H1 (cell line): ENCODE results near the gene MTF2. TPM values are rescaled to one million over a fixed set of nuclear protein-coding genes. Genes with fewer than 3 reads are reported as not detected.

Experiments used
- CTCF ChIA-PET: fragments of 300-600 bp; sonication (Branson Sonifier 250); formaldehyde crosslinking; loops from one replicate; lab custom pipeline; 2021; ENCODE audit not compliant: partially characterized antibody; lab: Charles Lee
- POLR2A ChIA-PET: fragments of 300-600 bp; sonication (Branson Sonifier 250); formaldehyde crosslinking; loops from one replicate; lab custom pipeline; 2021; ENCODE audit warnings: inconsistent platforms; ENCODE audit not compliant: partially characterized antibody; lab: Charles Lee
- DNase-seq, 2 experiments: peaks; one replicate each; pipeline versions ENCODE4 v3.0.0 to v3.0.0-alpha.2; 2010 to 2022; ENCODE audit warnings: low spot score in 2 of 2, low read depth in 1 of 2, mixed read lengths in 1 of 2
- FAIRE-seq: peaks from 2 replicates; lab custom pipeline; 2011; peaks lifted over from hg19 to GRCh38; lab: Jason Lieb, UNC
- H2AFZ ChIP-seq: 2 replicates; pipeline ENCODE4 v1.8.1; 2012; ENCODE audit warnings: low read length, inconsistent platforms
- H2AK5ac ChIP-seq: 2 replicates; pipeline ENCODE4 v1.6.1; 2013; ENCODE audit warnings: low read depth, low read length
- H2BK120ac ChIP-seq: replicated peaks from 2 replicates; pipeline ENCODE3; 2013; ENCODE audit warnings: low read depth, low read length, inconsistent platforms
- H2BK12ac ChIP-seq: 2 replicates; pipeline ENCODE4 v1.6.1; 2013; ENCODE audit warnings: low read depth, low read length
- H2BK15ac ChIP-seq: 2 replicates; pipeline ENCODE4 v1.6.1; 2013; ENCODE audit warnings: low read length
- H2BK20ac ChIP-seq: 2 replicates; pipeline ENCODE4 v1.6.1; 2013; ENCODE audit warnings: low read length
- H2BK5ac ChIP-seq: 2 replicates; pipeline ENCODE4 v1.6.1; 2013; ENCODE audit warnings: low read depth, low read length
- H3K14ac ChIP-seq: 2 replicates; pipeline ENCODE4 v1.6.1; 2013; ENCODE audit warnings: inconsistent platforms; ENCODE audit not compliant: insufficient read length
- H3K18ac ChIP-seq: 2 replicates; pipeline ENCODE4 v1.6.1; 2013; ENCODE audit warnings: low read length; ENCODE audit errors: extremely low read depth
- H3K23ac ChIP-seq: 2 replicates; pipeline ENCODE4 v1.6.1; 2013; ENCODE audit warnings: inconsistent platforms; ENCODE audit not compliant: insufficient read length
- H3K23me2 ChIP-seq: 2 replicates; pipeline ENCODE4 v1.6.1; 2013; ENCODE audit warnings: low read depth, low read length
- H3K27ac ChIP-seq: 2 replicates; pipeline ENCODE4 v1.6.1; 2011; ENCODE audit warnings: low read depth, low read length, inconsistent platforms
- H3K27me3 ChIP-seq, 4 experiments: replicated peaks in 1 of 4; 1 replicate in 1 of 4; 2 replicates in 3 of 4; pipeline versions ENCODE4 v1.6.1 to v1.8.1; 2011 to 2013; ENCODE audit warnings: low read length in 3 of 4, mild to moderate bottlenecking in 3 of 4, inconsistent platforms in 2 of 4, mixed read lengths in 2 of 4, moderate library complexity in 1 of 4; ENCODE audit not compliant: control insufficient read depth in 3 of 4, insufficient read depth in 3 of 4; ENCODE audit errors: extremely low read depth in 1 of 4
- H3K36me3 ChIP-seq, 4 experiments: 2 replicates each; pipeline versions ENCODE4 v1.6.1 to v1.8.1; 2011 to 2013; ENCODE audit warnings: mild to moderate bottlenecking in 4 of 4, low read length in 3 of 4, moderate library complexity in 2 of 4, control low read depth in 1 of 4, inconsistent platforms in 1 of 4; ENCODE audit not compliant: insufficient read depth in 4 of 4, control insufficient read depth in 2 of 4
- H3K4ac ChIP-seq: replicated peaks from 2 replicates; pipeline ENCODE3; 2013; ENCODE audit warnings: low read length, low read depth, mixed read lengths, inconsistent platforms; ENCODE audit not compliant: insufficient read length
- H3K4me1 ChIP-seq, 4 experiments: replicated peaks in 1 of 4; 1 replicate in 1 of 4; 2 replicates in 3 of 4; pipeline versions ENCODE4 v1.6.1 to v1.8.1; 2011 to 2013; ENCODE audit warnings: low read length in 3 of 4, inconsistent platforms in 2 of 4, mixed read lengths in 1 of 4; ENCODE audit not compliant: insufficient read depth in 4 of 4, control insufficient read depth in 3 of 4
- H3K4me2 ChIP-seq, 2 experiments: 2 replicates each; pipeline versions ENCODE4 v1.6.1 to v1.8.1; 2011 to 2013; ENCODE audit warnings: low read depth in 2 of 2, low read length in 2 of 2, control low read depth in 1 of 2, inconsistent platforms in 1 of 2, mild to moderate bottlenecking in 1 of 2; ENCODE audit not compliant: insufficient read depth in 1 of 2
- H3K4me3 ChIP-seq, 4 experiments: fragments of 200-600, 300-600 bp in 1 of 4; sonication (generic), shearing (Covaris generic), sonication (Bioruptor Twin) in 1 of 4; 2 replicates each; pipeline versions ENCODE4 v1.5.1 to v1.8.1; 2011 to 2016; ENCODE audit warnings: low read length in 4 of 4, low read depth in 3 of 4, control low read depth in 2 of 4, inconsistent platforms in 2 of 4, mild to moderate bottlenecking in 2 of 4, mixed read lengths in 1 of 4, moderate library complexity in 1 of 4; ENCODE audit not compliant: insufficient read depth in 2 of 4; ENCODE audit errors: extremely low read depth in 1 of 4
- H3K56ac ChIP-seq: replicated peaks from 2 replicates; pipeline ENCODE3; 2013; ENCODE audit warnings: low read depth, mild to moderate bottlenecking, mixed read lengths, low read length, inconsistent platforms; ENCODE audit not compliant: insufficient read length
- H3K79me1 ChIP-seq: 2 replicates; pipeline ENCODE4 v1.6.1; 2013; ENCODE audit warnings: low read depth, low read length, control low read depth
- H3K79me2 ChIP-seq, 2 experiments: 2 replicates each; pipeline versions ENCODE4 v1.6.1 to v1.8.1; 2012 to 2013; ENCODE audit warnings: low read length in 2 of 2, mild to moderate bottlenecking in 2 of 2, inconsistent platforms in 1 of 2; ENCODE audit not compliant: insufficient read depth in 2 of 2, control insufficient read depth in 1 of 2
- H3K9ac ChIP-seq, 4 experiments: replicated peaks in 1 of 4; 1 replicate in 1 of 4; 2 replicates in 3 of 4; pipeline versions ENCODE4 v1.6.1 to v1.8.1; 2011 to 2013; ENCODE audit warnings: low read depth in 3 of 4, low read length in 3 of 4, control low read depth in 2 of 4, mild to moderate bottlenecking in 2 of 4, moderate library complexity in 2 of 4, inconsistent platforms in 1 of 4; ENCODE audit errors: extremely low read depth in 1 of 4
- H3K9me3 ChIP-seq, 2 experiments: 2 replicates each; pipeline versions ENCODE4 v1.6.1 to v1.8.1; 2012 to 2013; ENCODE audit warnings: mild to moderate bottlenecking in 2 of 2, moderate library complexity in 2 of 2, control low read depth in 1 of 2, inconsistent platforms in 1 of 2, low read depth in 1 of 2, low read length in 1 of 2, mixed read lengths in 1 of 2; ENCODE audit not compliant: insufficient read depth in 2 of 2
- H4K20me1 ChIP-seq, 2 experiments: replicated peaks in 1 of 2; 2 replicates each; pipeline versions ENCODE3 to v1.8.1; 2011 to 2013; ENCODE audit warnings: inconsistent platforms in 2 of 2, low read length in 2 of 2, mild to moderate bottlenecking in 1 of 2; ENCODE audit not compliant: insufficient read depth in 2 of 2, control insufficient read depth in 1 of 2
- H4K5ac ChIP-seq: 2 replicates; pipeline ENCODE4 v1.6.1; 2013; ENCODE audit warnings: low read length, low read depth, mixed read lengths, inconsistent platforms; ENCODE audit not compliant: insufficient read length
- H4K8ac ChIP-seq: 2 replicates; pipeline ENCODE4 v1.8.0; 2013; ENCODE audit warnings: mild to moderate bottlenecking, moderate library complexity, low read length, inconsistent platforms; ENCODE audit not compliant: insufficient read depth; ENCODE audit errors: extremely low read depth
- H4K91ac ChIP-seq: replicated peaks from 2 replicates; pipeline ENCODE3; 2013; ENCODE audit warnings: low read length, mixed read lengths, inconsistent platforms; ENCODE audit not compliant: insufficient read length
- CBX5 ChIP-seq: fragments of 300-800, 300-1000 bp; sonication (generic); IDR thresholded peaks from 2 replicates; pipeline ENCODE4 v1.7.1; 2016; ENCODE audit warnings: antibody characterized with exemption, low read length, low read depth
- EGR1 ChIP-seq: IDR thresholded peaks from 2 replicates; pipeline ENCODE4 v1.6.1; 2011; ENCODE audit warnings: low read depth, low read length, borderline replicate concordance
- EP300 ChIP-seq, 2 experiments: IDR thresholded peaks; 1 replicate in 1 of 2; 2 replicates in 1 of 2; pipeline ENCODE4 v1.6.1; 2011 to 2012; ENCODE audit warnings: low read depth in 2 of 2, low read length in 2 of 2, mild to moderate bottlenecking in 2 of 2, borderline replicate concordance in 1 of 2, inconsistent platforms in 1 of 2, moderate library complexity in 1 of 2
- GABPA ChIP-seq: IDR thresholded peaks from 2 replicates; pipeline ENCODE4 v1.6.1; 2011; ENCODE audit warnings: mild to moderate bottlenecking, low read length, moderate library complexity, borderline replicate concordance; ENCODE audit not compliant: insufficient read depth
- NRF1 ChIP-seq: IDR thresholded peaks from 2 replicates; pipeline ENCODE4 v1.6.1; 2011; ENCODE audit warnings: mild to moderate bottlenecking, low read depth, low read length, improper control_type of control experiment
- POLR2AphosphoS5 ChIP-seq: IDR thresholded peaks from 2 replicates; pipeline ENCODE4 v1.6.1; 2011; ENCODE audit warnings: low read depth, low read length
- SAP30 ChIP-seq: fragments of 300-600 bp; sonication (generic); IDR thresholded peaks from 2 replicates; pipeline ENCODE4 v1.7.1; 2012; ENCODE audit warnings: low read length, moderate library complexity, mild to moderate bottlenecking, inconsistent platforms; ENCODE audit not compliant: insufficient read depth, insufficient replicate concordance
- SIRT6 ChIP-seq: IDR thresholded peaks from one replicate; pipeline ENCODE4 v1.7.1; 2012; ENCODE audit warnings: low read length, inconsistent platforms
- SP1 ChIP-seq: IDR thresholded peaks from 2 replicates; pipeline ENCODE4 v1.6.1; 2011; ENCODE audit warnings: low read depth, low read length
- SUZ12 ChIP-seq: fragments of 200-600 bp; sonication (generic); IDR thresholded peaks from 2 replicates; pipeline ENCODE4 v1.6.1; 2012; ENCODE audit warnings: mild to moderate bottlenecking, inconsistent platforms, low read length, moderate library complexity, mixed read lengths
- TAF1 ChIP-seq: IDR thresholded peaks from 2 replicates; pipeline ENCODE4 v1.6.1; 2011; ENCODE audit warnings: mild to moderate bottlenecking, low read depth, low read length
- TBP ChIP-seq: IDR thresholded peaks from 2 replicates; pipeline ENCODE4 v1.6.1; 2011; ENCODE audit warnings: low read depth, low read length, improper control_type of control experiment
- WGBS, 2 experiments: shearing (Covaris generic) in 1 of 2; methylation state at CpG; one replicate each; pipeline versions ENCODE4 v1.1.6 to v1.1.7; 2013 to 2015; ENCODE audit warnings: low lambda C conversion rate in 2 of 2, mixed read lengths in 2 of 2, inconsistent platforms in 1 of 2, low coverage in 1 of 2, missing lambda C conversion rate in 1 of 2; ENCODE audit not compliant: insufficient replicate concordance in 2 of 2, insufficient coverage in 1 of 2, insufficient read length in 1 of 2; ENCODE audit errors: extremely low coverage in 1 of 2, missing lambda C conversion rate in 1 of 2; 5-methylcytosine and 5-hydroxymethylcytosine counted together
- polyA plus RNA-seq, 7 experiments: library from polyadenylated mRNA; depleted of rRNA in 3 of 7; stranded (reverse) in 5 of 7; unstranded in 2 of 7; fragments of >200 nt in 5 of 7; fragments of 200-250 nt in 2 of 7; gene quantifications; 1 replicate in 5 of 7; 2 replicates in 1 of 7; 4 replicates in 1 of 7; pipeline versions ENCODE4 v1.2.1 to v1.2.3, GENCODE V29; 2011 to 2013; ENCODE audit warnings: missing spikeins in 2 of 7, mixed read lengths in 2 of 7
- total RNA-seq: library from RNA; stranded (reverse); fragmentation: NEBNext Ultra II Directional; extraction: Animal tissue kit (Norgen Biotek cat#: 25700); gene quantifications from 2 replicates; pipeline ENCODE4 v1.2.1, GENCODE V29; 2021
- TF ChIP-seq, protein P1 (sequence below): IDR thresholded peaks from 2 replicates; pipeline ENCODE4 v1.6.1; 2011; ENCODE audit warnings: low read length, improper control_type of control experiment

Gene MTF2
- total and polyA plus RNA-seq, 2 of the 8 experiments (the other 6 are each of a cell fraction or from before 2014, with no cell fraction given) = 72.1 to 102 TPM

DNA sequence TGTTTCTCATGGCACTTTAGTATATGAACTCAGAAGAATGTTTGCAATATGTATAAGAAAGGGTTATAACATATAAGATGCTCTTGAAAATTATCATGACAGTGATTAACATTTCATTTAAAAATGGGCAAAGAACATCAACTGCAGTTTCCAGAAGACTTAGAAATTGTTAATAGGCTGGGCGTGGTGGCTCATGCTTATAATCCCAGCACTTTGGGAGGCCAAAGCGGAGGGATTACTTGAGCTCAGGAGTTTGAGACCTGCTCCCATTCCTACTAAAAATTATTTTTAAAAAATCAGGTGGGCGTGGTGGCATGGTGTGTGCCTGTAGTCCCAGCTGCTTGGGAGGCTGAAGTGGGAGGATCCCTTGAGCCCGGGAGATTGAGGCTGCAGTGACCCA is 23.1 kb downstream of the MTF2 start:
- H3K9ac ChIP-seq = no peak overlapping the region
- peaks cover 36 to 99% of the 10 kb centered on the region in 2 experiments for H3K79me2 ChIP-seq
- no peak overlapping the region for H2BK15ac ChIP-seq
- H2BK20ac ChIP-seq = no peak overlapping the region
- H3K36me3 ChIP-seq = peaks cover 0 to 17% (median 1%) of the 10 kb centered on the region in 4 experiments; a peak in 2 of 8 replicates
- H3K9me3 ChIP-seq = no peaks in the 10 kb centered on the region
- no peak overlapping the region for H4K8ac ChIP-seq
- H2AK5ac ChIP-seq = no peak overlapping the region
- POLR2A ChIA-PET = interaction anchor here (0.6 to 1.3 kb wide), 4 partner anchors 8 to 88 kb away, joined by 3 to 5 read pairs (median 3); no protein-coding TSS in a partner anchor
- H3K79me1 ChIP-seq = no peaks in the 10 kb centered on the region; the same call in 1 of the 2 replicates
- H4K20me1 ChIP-seq = peaks cover 24 to 32% of the 10 kb centered on the region in 2 experiments
- no peak overlapping the region for H4K5ac ChIP-seq
- no peak for DNase-seq
- H3K14ac ChIP-seq = no peak overlapping the region
- peaks cover 0 to 9% (median 6%) of the 10 kb centered on the region in 4 experiments; a peak in 4 of 7 replicates for H3K4me1 ChIP-seq
- WGBS, 2 experiments = 90% methylated on average over 4 of the region's 4 CpGs; no CpG with 5 or more reads in 1 of the 2 experiments
- FAIRE-seq = no peak
- H3K23ac ChIP-seq = no peak overlapping the region
- H2BK12ac ChIP-seq = no peak overlapping the region
- no peak overlapping the region for H4K91ac ChIP-seq
- H3K4ac ChIP-seq = no peak overlapping the region
- TF ChIP-seq EGR1 = no peak
- TF ChIP-seq EP300 (IDR thresholded peaks at IDR 0.05; ENCODE audit: borderline replicate concordance in 1 of 2, low read depth in 2 of 2, low read length in 2 of 2) = no peak
- TF ChIP-seq SAP30 = no peak
- TF ChIP-seq TAF1 = no peak
- TF ChIP-seq SP1 = no peak
- TF ChIP-seq TBP = no peak
- TF ChIP-seq GABPA = no peak
- no peak for TF ChIP-seq POLR2AphosphoS5
- no peak for TF ChIP-seq SIRT6
- no peak for TF ChIP-seq CBX5
- no peak for TF ChIP-seq NRF1
- TF ChIP-seq, protein P1, sequence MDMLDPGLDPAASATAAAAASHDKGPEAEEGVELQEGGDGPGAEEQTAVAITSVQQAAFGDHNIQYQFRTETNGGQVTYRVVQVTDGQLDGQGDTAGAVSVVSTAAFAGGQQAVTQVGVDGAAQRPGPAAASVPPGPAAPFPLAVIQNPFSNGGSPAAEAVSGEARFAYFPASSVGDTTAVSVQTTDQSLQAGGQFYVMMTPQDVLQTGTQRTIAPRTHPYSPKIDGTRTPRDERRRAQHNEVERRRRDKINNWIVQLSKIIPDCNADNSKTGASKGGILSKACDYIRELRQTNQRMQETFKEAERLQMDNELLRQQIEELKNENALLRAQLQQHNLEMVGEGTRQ = no peak
- TF ChIP-seq SUZ12 = no peak
- no peak overlapping the region for H2AFZ ChIP-seq
- H3K27me3 ChIP-seq = no peaks in the 10 kb centered on the region
- no peaks in the 10 kb centered on the region; the same call in 1 of the 2 replicates for H3K23me2 ChIP-seq
- H3K4me3 ChIP-seq = no peak overlapping the region
- no peak overlapping the region for H3K4me2 ChIP-seq
- CTCF ChIA-PET = interaction anchor here (1.0 kb wide), 1 partner anchor 8 kb away, joined by 3 read pairs; no protein-coding TSS in a partner anchor
- no peak overlapping the region for H3K18ac ChIP-seq
- no peak overlapping the region for H3K27ac ChIP-seq
- no peak overlapping the region for H2BK120ac ChIP-seq
- no peak overlapping the region for H2BK5ac ChIP-seq
- H3K56ac ChIP-seq = no peak overlapping the region
